AG08395 (cell line): ENCODE data around the gene SLC37A3.
"Not testable (repeated sequence)": the region's sequence is repeated elsewhere in the genome, so short reads cannot be mapped to it uniquely, and the experiment has no call there.

Experiments used
- DNase-seq: peaks from one replicate; pipeline ENCODE4 v3.0.0; 2012; ENCODE audit warnings: mixed read lengths, low spot score

SLC37A3 gene

DNA sequence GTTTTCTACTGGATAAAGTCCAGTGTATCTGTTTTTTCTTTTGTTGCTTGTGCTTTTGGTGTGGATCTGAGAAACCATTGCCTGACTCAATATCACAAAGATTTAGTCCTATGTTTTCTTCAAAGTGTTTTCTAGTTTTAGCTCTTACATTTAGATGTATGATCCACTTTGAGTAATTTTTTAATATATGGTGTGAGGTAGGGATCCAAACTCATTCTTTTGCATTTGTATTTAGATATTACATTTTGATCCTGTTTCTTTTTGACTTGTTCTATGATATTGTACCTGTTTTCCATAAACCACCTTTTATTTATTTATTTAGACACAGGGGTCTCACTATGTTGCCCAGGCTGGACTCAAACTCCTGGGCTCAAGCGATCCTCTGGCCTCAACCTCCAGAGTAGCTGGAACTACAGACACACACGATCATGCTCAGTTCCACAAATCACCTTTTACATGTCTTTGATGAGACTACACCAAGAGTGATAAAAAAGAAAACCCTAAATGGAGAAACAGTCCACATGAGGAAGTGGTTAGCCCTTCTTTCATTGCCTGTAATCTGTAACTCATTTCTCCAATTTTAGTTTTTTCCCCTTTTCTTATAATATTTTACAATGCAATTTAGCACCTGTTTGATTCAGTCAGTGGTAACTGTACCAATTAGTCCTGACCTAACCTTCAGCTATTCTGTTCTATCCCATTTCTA, 86.0 kb downstream of the SLC37A3 start:
- DNase-seq, result no peak

DNA sequence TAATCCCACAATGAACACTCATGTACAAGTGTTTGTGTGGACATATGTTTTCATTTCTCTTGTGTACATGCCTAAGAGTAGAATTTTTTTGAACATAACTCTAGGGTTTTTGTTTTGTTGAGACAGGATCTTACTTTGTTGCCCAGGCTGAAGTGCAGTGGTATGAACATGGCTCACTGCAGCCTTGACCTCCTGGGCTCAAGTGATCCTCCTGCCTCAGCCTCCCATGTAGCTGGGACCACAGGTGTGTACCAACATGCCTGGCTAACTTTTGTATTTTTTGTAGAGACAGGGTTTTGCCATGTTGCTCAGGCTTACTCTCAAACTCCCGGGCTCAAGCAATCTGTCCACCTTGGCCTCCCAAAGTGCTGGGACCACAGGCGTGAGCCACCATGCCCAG, 87.2 kb downstream of the SLC37A3 start:
- not testable (repeated sequence) for DNase-seq

DNA sequence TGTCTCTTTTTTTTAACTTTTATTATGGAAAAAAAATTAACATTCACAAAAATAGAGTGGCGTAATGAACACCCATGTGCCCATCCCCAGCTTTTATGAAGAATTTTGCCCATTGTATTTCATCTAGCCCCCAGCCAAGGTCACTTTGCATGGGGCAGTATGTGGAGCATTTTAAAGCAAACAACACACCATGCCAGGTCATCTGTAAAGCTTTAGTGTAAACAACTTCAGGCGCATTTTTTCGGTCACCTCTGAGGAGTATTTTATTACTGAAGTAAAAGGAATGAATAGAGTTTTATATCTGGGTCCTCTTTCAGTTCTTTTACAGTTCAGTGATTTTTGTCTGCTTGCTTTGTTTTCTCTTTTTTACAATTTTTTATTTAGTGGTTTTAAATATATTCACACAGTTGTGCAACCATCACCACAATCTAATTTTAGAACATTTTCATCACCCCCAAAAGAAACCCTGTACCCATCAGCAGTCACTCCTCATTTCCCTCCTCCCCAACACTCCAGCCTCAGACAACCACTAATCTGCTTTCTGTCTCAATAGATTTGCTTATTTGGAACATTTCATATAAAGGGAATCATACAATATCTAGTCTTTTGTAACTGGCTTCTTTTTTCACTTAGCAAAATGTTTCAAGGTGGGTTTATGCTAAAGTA, 87.9 kb downstream of the SLC37A3 start:
- DNase-seq, result no peak

DNA sequence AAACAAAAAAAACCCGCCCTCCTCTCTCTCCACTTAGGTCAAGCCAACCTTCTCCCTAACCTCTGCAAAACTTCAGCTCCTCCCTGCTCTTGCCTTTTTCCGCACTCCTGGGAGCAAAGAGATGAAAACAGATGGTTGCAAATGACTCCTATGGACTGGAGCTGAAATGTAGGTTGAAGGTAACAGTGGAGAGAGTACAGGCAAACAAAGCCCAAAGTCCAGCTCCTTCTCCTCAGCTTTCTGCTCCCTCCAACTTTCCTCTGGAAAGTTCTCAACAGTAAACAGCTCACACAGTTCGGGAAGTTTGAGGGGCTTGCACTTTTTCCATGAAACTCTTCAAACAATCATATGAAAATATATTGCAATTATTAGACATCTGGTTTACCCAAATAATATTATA, 90.3 kb downstream of the SLC37A3 start:
- no peak for DNase-seq

DNA sequence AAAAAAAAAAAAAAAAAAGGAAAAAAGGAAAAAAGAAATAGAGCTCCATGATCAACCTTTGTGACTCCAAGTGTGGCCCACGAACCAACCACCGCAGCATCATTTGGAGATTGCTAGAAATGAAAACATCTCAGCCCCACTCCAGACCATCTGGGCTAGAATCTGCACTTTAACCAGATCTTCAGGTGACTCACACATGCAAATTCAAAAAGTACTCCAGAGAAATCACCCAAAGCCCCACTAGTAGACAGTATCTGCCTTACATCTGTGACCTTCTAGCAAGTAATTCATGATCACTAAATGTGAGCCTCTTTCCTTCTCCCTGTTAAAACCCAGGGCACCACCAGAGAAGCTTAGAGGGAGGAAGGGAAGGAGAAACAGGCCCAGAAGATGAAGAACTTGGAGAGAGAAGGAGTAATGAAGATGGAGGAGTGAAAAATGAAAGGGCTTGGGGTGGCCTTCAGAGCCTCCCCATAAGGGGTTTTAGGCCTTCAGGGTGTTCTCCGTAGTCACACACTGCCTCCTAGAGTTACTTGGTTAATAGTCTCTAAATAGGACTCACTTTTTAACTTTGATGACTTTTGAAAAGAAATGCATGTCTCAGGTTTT, 94.0 kb downstream of the SLC37A3 start:
- DNase-seq, result no peak

DNA sequence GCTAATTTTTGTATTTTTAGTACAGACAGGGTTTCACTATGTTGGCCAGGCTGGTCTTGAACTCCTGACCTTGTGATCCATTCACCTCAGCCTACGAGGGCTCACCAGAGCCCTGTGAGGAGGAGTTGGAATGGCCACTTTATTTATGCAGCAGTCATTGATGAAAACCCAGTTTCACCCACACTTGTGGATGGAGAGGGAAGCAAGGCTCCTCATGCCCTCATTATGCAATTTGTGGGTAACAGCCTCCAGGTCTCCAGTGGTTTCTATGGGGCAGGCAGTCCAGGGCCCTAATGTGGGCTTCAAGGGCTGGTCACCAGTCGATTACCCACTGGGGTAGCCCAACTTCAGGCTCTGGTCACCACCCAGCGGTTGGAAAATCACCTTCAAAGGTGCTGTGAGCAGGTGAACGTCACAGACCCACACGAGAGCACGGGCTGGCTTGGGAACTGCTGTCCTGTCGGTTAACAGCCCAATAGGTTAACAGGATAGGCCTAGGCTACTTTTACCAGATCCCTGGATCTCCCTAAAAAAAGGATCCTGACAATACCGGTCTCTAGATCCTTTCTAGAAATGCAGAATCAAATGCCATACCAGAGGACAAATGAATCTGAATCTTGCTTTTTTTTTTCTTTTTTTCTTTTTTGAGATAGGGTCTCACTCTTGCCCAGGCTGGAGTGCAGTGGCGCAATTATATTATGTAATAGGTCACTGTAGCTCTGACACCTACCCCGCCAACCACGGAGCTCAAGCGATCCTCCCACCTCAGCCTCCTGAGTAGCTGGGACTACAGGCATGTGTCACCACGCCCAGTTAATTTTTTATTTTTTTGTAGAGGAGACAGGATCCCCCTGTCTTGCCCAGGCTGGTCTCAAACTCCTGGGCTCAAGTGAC, 97.8 kb downstream of the SLC37A3 start:
- DNase-seq, result no peak

DNA sequence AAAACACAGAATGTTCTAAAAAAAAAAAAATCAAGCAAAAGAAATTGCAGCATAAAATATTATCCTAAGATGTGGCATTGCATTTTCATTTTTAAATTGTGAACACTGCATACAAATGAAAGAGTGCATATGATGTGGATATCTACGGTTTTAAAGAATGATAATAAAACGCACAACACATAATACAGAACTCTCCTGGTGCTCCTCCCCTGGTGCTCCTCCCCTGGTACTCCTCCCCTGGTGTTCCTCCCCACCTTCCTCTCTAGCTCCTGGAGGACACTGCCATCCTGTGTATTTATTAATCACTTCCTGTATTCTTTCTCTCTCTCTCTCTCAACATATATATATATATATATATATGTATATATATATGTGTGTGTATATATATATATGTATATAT, 100.1 kb downstream of the SLC37A3 start:
- no peak for DNase-seq

DNA sequence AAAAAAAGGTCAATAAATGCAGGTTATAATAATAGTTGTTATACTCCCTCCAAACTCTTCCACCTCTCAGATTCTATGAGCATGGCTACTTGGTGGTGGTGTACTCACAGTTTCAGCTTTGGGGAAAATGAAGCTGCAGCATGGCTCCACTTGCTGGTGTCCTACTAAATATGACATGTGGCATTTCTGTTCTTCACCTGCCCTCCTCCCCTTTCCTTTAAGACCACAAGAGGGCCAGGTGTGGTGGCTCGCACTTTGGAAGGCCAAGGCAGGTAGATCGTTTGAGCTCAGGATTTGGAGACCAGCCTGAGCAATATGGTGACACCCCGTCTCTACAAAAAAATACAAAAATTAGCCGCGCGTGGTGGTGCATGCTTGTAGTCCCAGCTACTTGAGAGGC, 101.1 kb downstream of the SLC37A3 start:
- no peak for DNase-seq

DNA sequence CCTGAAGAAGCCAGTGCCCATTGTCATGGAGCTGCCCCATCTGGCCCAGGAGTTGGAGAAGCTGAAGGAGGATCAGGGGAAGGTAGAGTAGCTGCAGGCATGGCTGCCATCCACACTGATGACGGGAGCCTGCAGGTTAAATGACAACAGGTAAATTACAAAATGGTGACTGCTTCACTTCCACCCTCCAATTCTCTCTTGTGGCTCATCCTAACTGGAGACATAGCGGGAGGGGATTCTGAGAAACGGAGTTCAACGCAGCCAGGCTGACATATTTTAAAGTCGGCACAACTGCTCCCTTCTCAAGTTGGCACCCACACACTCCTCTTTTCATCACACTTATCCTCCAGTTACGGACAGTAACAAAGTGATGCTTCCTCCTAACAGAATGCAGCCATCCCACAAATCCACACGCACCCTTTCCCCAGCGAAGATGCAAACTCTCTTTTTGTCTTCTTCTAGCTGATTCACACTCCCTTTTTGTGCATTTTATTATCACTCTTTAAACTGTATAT, 103.0 kb downstream of the SLC37A3 start:
- DNase-seq, result no peak

DNA sequence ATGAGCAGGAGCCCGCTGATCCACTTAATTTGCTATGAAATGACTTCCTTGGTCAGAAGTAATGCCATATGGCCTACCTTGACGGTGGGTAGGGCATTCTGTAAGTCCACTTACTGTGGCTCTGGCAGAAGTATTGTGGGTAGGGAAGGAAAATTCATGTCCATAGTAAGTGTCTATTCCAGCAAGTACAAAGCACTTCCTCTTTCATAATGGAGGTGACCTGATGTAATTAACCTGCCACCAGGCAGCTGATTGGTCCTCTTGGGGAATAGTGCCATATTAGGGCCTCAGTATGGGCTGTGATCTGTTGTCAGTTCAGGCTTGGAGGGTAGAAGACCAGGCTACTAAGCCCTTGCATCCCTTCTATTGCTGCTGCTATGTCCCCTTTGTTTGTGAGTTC, 103.9 kb downstream of the SLC37A3 start:
- DNase-seq, result no peak

DNA sequence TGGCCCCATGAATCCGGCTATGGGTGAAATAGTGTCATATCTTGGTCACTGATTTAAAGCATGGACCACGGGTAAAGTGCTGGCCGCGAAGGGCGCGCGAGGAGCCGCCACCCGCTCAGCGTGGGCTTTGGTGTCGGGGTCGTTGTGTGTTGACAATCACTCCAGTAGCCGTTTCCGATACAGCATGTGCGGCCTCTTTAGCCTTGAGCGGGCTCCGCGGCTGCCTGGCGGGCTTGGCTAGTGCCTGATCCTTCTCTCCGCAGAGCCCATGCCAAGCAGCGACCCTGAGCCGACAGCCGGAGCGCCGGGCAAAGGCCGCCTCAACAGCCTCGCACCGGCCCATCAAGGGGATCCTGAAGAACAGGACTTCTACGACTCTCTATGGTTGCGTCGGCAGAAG, 105.9 kb downstream of the SLC37A3 start:
- no peak for DNase-seq

DNA sequence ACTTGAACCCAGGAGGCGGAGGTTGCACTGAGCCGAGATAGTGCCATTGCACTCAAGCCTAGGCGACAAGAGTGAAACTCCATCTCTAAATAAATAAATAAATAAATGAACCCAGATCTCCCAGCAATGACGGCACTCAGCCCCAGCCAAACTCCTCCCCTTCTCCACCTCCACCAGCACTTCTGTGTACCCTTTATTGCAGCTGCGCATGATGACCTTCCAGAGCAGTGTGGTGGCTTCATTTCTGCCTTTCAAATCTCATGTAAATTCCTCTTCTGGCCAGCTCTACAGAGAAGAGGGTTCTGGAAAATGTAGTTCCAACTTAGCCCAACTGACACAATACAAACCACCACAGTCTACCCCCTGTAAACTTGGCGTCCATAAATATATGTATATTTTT, 108.5 kb downstream of the SLC37A3 start:
- no peak for DNase-seq

DNA sequence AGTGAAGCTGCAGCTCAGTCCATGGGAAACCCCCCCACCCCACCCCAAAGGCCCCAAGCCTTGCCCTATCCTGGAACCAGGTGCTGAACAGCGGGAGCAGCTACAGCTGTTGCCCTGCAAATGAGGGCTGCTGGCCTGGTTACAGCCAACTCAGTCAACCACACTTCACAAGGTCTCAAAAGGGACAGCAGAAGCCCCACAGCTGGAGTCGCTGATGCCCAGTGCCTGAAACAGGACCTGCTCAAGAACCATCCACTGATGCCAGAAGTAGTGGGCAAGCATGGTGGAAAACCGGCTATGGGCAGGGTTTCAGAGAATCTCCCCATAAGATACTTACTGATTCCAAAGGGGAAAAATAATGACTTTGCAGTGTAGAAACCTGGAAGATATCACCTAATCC, 110.3 kb downstream of the SLC37A3 start:
- DNase-seq, result no peak

DNA sequence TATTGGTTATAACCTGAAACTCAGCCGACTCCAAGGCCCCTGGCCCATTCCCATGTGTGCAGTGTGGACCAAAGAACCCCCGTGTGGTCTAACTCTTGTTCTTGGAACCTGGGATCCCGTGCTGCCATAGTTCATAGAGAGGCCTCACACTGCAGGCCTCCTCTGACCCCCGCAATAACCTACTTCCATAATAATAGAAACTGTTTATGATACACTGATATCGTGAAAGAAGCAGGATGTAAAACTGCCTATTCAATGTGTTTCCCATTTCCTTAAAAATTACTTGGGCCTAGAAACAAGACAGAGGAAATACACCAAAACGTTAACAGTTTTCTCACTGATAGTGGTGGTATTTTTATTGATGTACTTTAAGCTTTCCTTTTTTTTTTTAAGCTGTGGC, 112.4 kb downstream of the SLC37A3 start:
- DNase-seq, result no peak

DNA sequence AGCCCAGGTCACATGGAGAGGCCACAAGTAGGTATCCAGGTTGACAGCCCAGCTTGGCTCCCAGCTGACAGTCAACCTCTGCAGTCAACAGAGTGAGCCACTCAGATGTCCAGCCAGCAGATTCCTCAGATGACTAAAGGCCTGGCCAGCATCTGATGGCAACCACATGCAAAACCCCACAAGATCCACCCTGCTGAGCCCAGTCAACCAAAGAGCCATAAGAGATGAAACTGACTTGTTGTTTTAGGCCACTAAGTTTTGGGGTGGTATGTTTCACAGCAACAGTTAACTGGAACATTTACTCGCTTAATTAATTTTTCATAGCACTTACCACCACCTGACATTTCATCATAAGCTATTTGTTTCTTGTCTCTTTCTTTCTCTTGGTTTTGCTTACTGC, 114.3 kb downstream of the SLC37A3 start:
- no peak for DNase-seq
